K562 (cell line): ENCODE results near the gene EID2. TPM values are rescaled to one million over a fixed set of nuclear protein-coding genes. Genes with fewer than 3 reads are reported as not detected.

ENCODE experiments used
- ATF6 ChIP-seq: sonication (generic); formaldehyde crosslinking; IDR thresholded peaks from 2 replicates; pipeline ENCODE4 v1.4.0; 2020; ENCODE audit warnings: mild to moderate bottlenecking, missing genetic modification reagents
- BHLHE40 ChIP-seq: IDR thresholded peaks from 2 replicates; pipeline ENCODE4 v1.6.1; 2011; ENCODE audit warnings: low read length, improper control_type of control experiment
- HMBOX1 ChIP-seq: sonication (generic); IDR thresholded peaks from 2 replicates; pipeline ENCODE4 v1.6.1; 2016
- KDM2B ChIP-seq: fragments of 250-450 bp; sonication (Bioruptor Pico); IDR thresholded peaks from 2 replicates; pipeline ENCODE4 v1.8.0; 2021; ENCODE audit warnings: mild to moderate bottlenecking, moderate library complexity
- MCM5 ChIP-seq: fragments of 450-650 bp; IDR thresholded peaks from 2 replicates; pipeline ENCODE4 v1.6.1; 2016; ENCODE audit warnings: low read depth
- NEUROD1 ChIP-seq: fragments of 150-350 bp; IDR thresholded peaks from 2 replicates; pipeline ENCODE4 v1.6.1; 2014; ENCODE audit warnings: borderline replicate concordance, low read length, low read depth; ENCODE audit not compliant: partially characterized antibody
- PCBP1 ChIP-seq: fragments of 200-400 bp; formaldehyde crosslinking; IDR thresholded peaks from 2 replicates; pipeline ENCODE4 v1.6.1; 2018; ENCODE audit warnings: mild to moderate bottlenecking, low read depth, low read length; ENCODE audit not compliant: poor library complexity, severe bottlenecking
- PCBP2 ChIP-seq: fragments of 200-400 bp; formaldehyde crosslinking; IDR thresholded peaks from 2 replicates; pipeline ENCODE4 v1.6.1; 2018; ENCODE audit warnings: low read length, low read depth, mild to moderate bottlenecking, moderate library complexity; ENCODE audit not compliant: poor library complexity, severe bottlenecking
- RFX7 ChIP-seq: fragments of 250-450 bp; sonication (Bioruptor Pico); IDR thresholded peaks from 2 replicates; pipeline ENCODE4 v1.5.1; 2021; ENCODE audit warnings: mild to moderate bottlenecking
- TCF7 ChIP-seq: sonication (generic); IDR thresholded peaks from 2 replicates; pipeline ENCODE4 v1.6.1; 2016; ENCODE audit warnings: antibody characterized with exemption, borderline replicate concordance
- USF1 ChIP-seq: sonication (generic); formaldehyde crosslinking; IDR thresholded peaks from 2 replicates; pipeline ENCODE4 v1.9.0; 2022; ENCODE audit warnings: mild to moderate bottlenecking, missing genetic modification reagents
- ZNF263 ChIP-seq: sonication (generic); formaldehyde crosslinking; IDR thresholded peaks from 2 replicates; pipeline ENCODE4 v1.8.0; 2022; ENCODE audit warnings: mild to moderate bottlenecking, missing genetic modification reagents, borderline replicate concordance
- ZNF324 ChIP-seq: fragments of 250-450 bp; sonication (Bioruptor Pico); IDR thresholded peaks from 2 replicates; pipeline ENCODE4 v1.4.0; 2020; ENCODE audit warnings: mild to moderate bottlenecking
- polyA plus RNA-seq, 8 experiments: library from polyadenylated mRNA; depleted of rRNA in 4 of 8; stranded (reverse) in 5 of 8; unstranded in 3 of 8; fragments of >200 nt; fragmentation: Nextera tagmentation in 2 of 8; fragmentation: Illumina TruSeq in 1 of 8; extraction: Ambion mirVana in 2 of 8; extraction: Trizol in 1 of 8; gene quantifications; 2 replicates each; pipeline versions ENCODE4 v1.2.1 to v1.2.3, GENCODE V29; 2011 to 2014; ENCODE audit warnings: inconsistent platforms in 1 of 8, missing spikeins in 1 of 8
- total RNA-seq, 7 experiments: library from RNA; depleted of rRNA in 6 of 7; stranded (reverse); fragments of >200 nt in 6 of 7; fragmentation: Illumina TruSeq in 2 of 7; extraction: Trizol in 2 of 7; gene quantifications; 2 replicates each; pipeline versions ENCODE4 v1.2.1 to v1.2.3, GENCODE V29; 2011 to 2021; ENCODE audit warnings: low replicate concordance in 1 of 7
- TF ChIP-seq, protein P1 (sequence below), 2 experiments: fragments of 450-650 bp in 1 of 2; sonication (generic) in 1 of 2; formaldehyde crosslinking in 1 of 2; IDR thresholded peaks; 2 replicates each; pipeline versions ENCODE4 v1.7.1 to v1.9.0; 2016 to 2022; ENCODE audit warnings: inconsistent platforms in 1 of 2, mild to moderate bottlenecking in 1 of 2, missing genetic modification reagents in 1 of 2

The EID2 gene
- total and polyA plus RNA-seq, 9 of the 15 experiments (the other 6 are each of a cell fraction or from before 2014, with no cell fraction given): 2.5 to 18.5 (median 11.3) TPM

GRCh38 chr19:39506944-39507714 is 32.8 kb downstream of the EID2 start (continued):
- peak; percentile 63; the same call in 1 of the 2 replicates for TF ChIP-seq KDM2B
- no peak for TF ChIP-seq RFX7 (CRISPR knock-in tag)
- 0 out of 2 replicates have a peak, but pooled peaks have one; percentile 23 for TF ChIP-seq ZNF263 (CRISPR knock-in tag)
- TF ChIP-seq MCM5: no peak
- no peak for TF ChIP-seq HMBOX1
- TF ChIP-seq ZNF324 (CRISPR knock-in tag): no peak
- TF ChIP-seq TCF7: no peak
- no peak for TF ChIP-seq PCBP1
- TF ChIP-seq BHLHE40: peak; percentile 97
- TF ChIP-seq PCBP2: no peak
- TF ChIP-seq, protein P1, sequence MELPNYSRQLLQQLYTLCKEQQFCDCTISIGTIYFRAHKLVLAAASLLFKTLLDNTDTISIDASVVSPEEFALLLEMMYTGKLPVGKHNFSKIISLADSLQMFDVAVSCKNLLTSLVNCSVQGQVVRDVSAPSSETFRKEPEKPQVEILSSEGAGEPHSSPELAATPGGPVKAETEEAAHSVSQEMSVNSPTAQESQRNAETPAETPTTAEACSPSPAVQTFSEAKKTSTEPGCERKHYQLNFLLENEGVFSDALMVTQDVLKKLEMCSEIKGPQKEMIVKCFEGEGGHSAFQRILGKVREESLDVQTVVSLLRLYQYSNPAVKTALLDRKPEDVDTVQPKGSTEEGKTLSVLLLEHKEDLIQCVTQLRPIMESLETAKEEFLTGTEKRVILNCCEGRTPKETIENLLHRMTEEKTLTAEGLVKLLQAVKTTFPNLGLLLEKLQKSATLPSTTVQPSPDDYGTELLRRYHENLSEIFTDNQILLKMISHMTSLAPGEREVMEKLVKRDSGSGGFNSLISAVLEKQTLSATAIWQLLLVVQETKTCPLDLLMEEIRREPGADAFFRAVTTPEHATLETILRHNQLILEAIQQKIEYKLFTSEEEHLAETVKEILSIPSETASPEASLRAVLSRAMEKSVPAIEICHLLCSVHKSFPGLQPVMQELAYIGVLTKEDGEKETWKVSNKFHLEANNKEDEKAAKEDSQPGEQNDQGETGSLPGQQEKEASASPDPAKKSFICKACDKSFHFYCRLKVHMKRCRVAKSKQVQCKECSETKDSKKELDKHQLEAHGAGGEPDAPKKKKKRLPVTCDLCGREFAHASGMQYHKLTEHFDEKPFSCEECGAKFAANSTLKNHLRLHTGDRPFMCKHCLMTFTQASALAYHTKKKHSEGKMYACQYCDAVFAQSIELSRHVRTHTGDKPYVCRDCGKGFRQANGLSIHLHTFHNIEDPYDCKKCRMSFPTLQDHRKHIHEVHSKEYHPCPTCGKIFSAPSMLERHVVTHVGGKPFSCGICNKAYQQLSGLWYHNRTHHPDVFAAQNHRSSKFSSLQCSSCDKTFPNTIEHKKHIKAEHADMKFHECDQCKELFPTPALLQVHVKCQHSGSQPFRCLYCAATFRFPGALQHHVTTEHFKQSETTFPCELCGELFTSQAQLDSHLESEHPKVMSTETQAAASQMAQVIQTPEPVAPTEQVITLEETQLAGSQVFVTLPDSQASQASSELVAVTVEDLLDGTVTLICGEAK (IDR thresholded peaks at IDR 0.05): 0 out of 2 replicates have a peak, but pooled peaks have one; percentile 10
- TF ChIP-seq, protein P1 (CRISPR knock-in tag; IDR thresholded peaks at IDR 0.05): no peak
- TF ChIP-seq USF1 (CRISPR knock-in tag): peak; percentile 69
- peak; percentile 97 for TF ChIP-seq ATF6 (CRISPR knock-in tag)
- no peak for TF ChIP-seq NEUROD1
